Small intestine (tissue), 16 donors: ENCODE data around the gene DNAJB13. TPM values are rescaled to one million over a fixed set of nuclear protein-coding genes. Genes with fewer than 3 reads are reported as not detected.

ENCODE experiments used
- DNase-seq, 2 donors: peaks; one replicate each; pipeline versions ENCODE4 v3.0.0 to v3.0.0-alpha.2; 2013
- FAIRE-seq: peaks from 2 replicates; lab custom pipeline; 2012; peaks lifted over from hg19 to GRCh38; lab: Jason Lieb, UNC
- H3K27ac ChIP-seq, 3 donors: one replicate each; pipeline ENCODE4 v1.5.1; 2013; ENCODE audit warnings: low read length in 2 of 3, mild to moderate bottlenecking in 2 of 3, control low read depth in 1 of 3, inconsistent platforms in 1 of 3, low read depth in 1 of 3, moderate library complexity in 1 of 3
- H3K27me3 ChIP-seq, 3 donors: one replicate each; pipeline ENCODE4 v1.6.1; 2013; ENCODE audit warnings: low read length in 3 of 3, inconsistent platforms in 1 of 3; ENCODE audit not compliant: control insufficient read depth in 3 of 3, insufficient read depth in 3 of 3
- H3K36me3 ChIP-seq, 3 donors: one replicate each; pipeline ENCODE4 v1.6.1; 2013; ENCODE audit warnings: low read length in 3 of 3, inconsistent platforms in 1 of 3, low read depth in 1 of 3, mild to moderate bottlenecking in 1 of 3, moderate library complexity in 1 of 3; ENCODE audit not compliant: control insufficient read depth in 3 of 3, insufficient read depth in 2 of 3
- H3K4me1 ChIP-seq, 3 donors: one replicate each; pipeline ENCODE4 v1.6.1; 2013; ENCODE audit warnings: low read length in 2 of 3, inconsistent platforms in 1 of 3, low read depth in 1 of 3, mild to moderate bottlenecking in 1 of 3, moderate library complexity in 1 of 3; ENCODE audit not compliant: control insufficient read depth in 3 of 3, insufficient read depth in 2 of 3
- H3K4me3 ChIP-seq, 3 donors: one replicate each; pipeline ENCODE4 v1.5.1; 2013; ENCODE audit warnings: low read length in 3 of 3, control low read depth in 1 of 3, inconsistent platforms in 1 of 3, low read depth in 1 of 3, mild to moderate bottlenecking in 1 of 3, moderate library complexity in 1 of 3
- H3K9me3 ChIP-seq, 2 donors: one replicate each; pipeline ENCODE4 v1.6.1; 2013; ENCODE audit warnings: low read depth in 1 of 2, low read length in 1 of 2; ENCODE audit not compliant: control insufficient read depth in 2 of 2, insufficient read depth in 1 of 2
- WGBS, 3 donors: extraction: QIAGEN DNeasy Blood & Tissue Kit; methylation state at CpG; one replicate each; pipeline ENCODE4 v1.1.7; 2013; 5-methylcytosine and 5-hydroxymethylcytosine counted together
- long read RNA-seq, 10 donors: transcript quantifications; one replicate each; lab custom pipeline, GENCODE V29; 2026
- polyA plus RNA-seq, 4 donors: library from polyadenylated mRNA; stranded (reverse) in 3 of 4; unstranded in 1 of 4; fragments of 200-250 nt in 3 of 4; fragments of 120-200 nt in 1 of 4; gene quantifications; one replicate each; pipeline versions ENCODE4 v1.2.1 to v1.2.3, GENCODE V29; 2013
- donor health status: healthy with polysubstance abuse.
- donor health status: control.
- donor health status: control.
- donor health status: Bipolar disorder and iron deficiency.
- donor health status: healthy.

DNAJB13 gene, protein sequence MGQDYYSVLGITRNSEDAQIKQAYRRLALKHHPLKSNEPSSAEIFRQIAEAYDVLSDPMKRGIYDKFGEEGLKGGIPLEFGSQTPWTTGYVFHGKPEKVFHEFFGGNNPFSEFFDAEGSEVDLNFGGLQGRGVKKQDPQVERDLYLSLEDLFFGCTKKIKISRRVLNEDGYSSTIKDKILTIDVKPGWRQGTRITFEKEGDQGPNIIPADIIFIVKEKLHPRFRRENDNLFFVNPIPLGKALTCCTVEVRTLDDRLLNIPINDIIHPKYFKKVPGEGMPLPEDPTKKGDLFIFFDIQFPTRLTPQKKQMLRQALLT
- polyA plus RNA-seq: 1 to 10 TPM in 1 of 4 donors, under 1 TPM in 3; 0.03 to 4.5 (median 0.33) TPM
- long read RNA-seq, donor 1: 0 reads
- long read RNA-seq, donor 2: 0 reads
- long read RNA-seq, donor 3: 0 reads
- long read RNA-seq, donor 4: 0 reads
- long read RNA-seq, donor 5: 0 reads
- long read RNA-seq, donor 6: 0 reads
- long read RNA-seq, donor 7: 0 reads
- long read RNA-seq, donor 8: 0 reads
- long read RNA-seq, donor 9: 0 reads
- long read RNA-seq, donor 10: 0 reads

DNA sequence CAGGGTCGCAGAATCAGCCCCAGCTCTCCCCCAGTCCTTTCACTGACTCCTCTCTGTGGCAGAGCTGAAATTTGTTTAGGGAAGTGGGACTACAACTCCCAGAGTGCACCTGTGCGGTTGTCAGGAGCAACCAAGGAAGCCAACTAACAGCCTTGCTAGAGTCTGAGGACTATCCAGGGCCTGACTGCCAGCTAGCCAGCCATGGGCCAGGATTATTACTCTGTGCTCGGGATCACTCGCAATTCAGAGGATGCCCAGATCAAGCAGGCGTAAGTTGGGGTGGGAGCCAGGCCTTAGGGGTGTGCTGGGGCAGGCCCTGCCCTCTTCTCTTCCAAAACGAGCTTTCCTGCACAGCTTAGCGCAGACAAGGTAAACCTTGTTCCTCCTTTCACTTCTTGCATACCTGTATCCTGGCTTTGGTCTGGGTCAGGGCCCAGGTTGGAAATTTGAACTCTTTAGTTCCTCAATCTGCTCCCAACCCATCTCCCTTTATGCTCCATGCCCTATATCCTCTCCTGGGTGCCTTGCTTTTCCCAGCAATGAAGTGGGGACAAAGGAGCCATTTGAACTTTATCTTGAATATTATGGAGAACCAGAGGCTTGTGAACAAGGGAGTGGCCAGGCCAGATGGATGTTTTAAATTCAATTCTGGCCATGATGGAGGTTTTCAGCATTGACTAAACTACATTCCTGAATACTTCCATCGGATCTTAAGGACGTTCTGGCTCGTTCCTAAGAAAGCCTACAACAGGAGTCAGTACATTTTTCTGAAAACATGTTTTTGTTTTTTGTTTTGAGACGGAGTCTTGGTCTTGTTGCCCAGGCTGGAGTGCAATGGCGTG lies at the start of gene DNAJB13:
Gene DNAJB13, plus strand, starts transcription at position 158 of the 842 bp plus-strand sequence. Its CDS starts 44 bp downstream, at position 202.
- H3K27ac ChIP-seq: no peak within 1 kb of the TSS
- no peak within 1 kb of the TSS for H3K4me3 ChIP-seq
- DNase-seq (peak; percentile 32 to 40), FAIRE-seq (no peak)
- no peaks in the 10 kb centered on the region for H3K4me1 ChIP-seq
- H3K27me3 ChIP-seq: peaks cover 0 to 2% (median 0%) of the 10 kb centered on the region in 3 donors
- WGBS, 3 donors: 81 to 85% (median 83%) methylated on average over 12 of the region's 12 CpGs
- H3K9me3 ChIP-seq: peaks cover 0 to 10% of the 10 kb centered on the region in 2 donors
- H3K36me3 ChIP-seq: no peaks in the 10 kb centered on the region

DNA sequence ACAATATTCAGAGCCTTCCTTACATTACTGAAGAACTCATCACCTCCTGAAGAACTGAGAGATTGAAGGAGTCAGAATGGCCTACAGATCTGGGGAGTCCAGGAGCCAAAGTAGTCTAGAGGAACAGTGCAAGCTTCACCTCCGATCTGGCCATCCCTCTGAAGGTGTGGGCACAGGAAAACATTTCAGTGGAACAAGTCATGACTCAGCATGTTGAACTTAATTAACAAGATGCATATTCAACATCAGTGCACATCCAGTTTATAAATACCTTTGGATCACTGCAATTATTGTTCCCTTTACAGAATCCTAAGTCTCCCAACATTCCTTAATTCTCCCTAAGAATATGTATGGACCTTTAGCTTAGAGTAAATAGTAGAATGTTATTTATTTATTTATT lies 48.5 kb upstream of the DNAJB13 start:
- DNase-seq (no peak), FAIRE-seq (no peak)
- Histone ChIP-seq H3K27me3 (no peaks in the 10 kb centered on the region), H3K4me3 (no peak overlapping the region), H3K9me3 (no peaks in the 10 kb centered on the region), H3K4me1 (no peaks in the 10 kb centered on the region), H3K27ac (no peak overlapping the region), H3K36me3 (peaks cover 6 to 29% (median 8%) of the 10 kb centered on the region in 3 donors)
- 85 to 100% (median 96%) methylated on average over 1 of the region's 1 CpG for WGBS, 3 donors

DNA sequence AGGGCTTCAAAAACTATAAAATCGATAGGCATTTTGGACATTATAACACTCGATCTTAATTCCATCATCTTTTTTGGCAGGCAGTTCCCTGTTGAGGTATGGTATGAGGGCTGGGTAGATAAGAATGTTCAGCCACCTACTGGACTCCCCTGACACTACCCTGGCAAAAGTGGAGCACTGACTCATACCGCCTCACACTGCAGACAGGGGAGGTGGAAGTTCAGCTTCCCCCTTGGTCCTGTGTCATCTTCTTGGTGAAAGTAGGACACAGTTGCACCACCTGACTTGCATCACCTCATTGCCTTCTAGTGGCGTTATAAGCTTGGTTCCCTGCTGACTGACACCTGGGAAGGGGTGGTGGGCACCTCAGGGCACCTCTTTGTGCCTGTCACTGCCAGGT lies 43.6 kb upstream of the DNAJB13 start:
- no peaks in the 10 kb centered on the region for H3K9me3 ChIP-seq
- H3K27ac ChIP-seq: no peak overlapping the region
- DNase-seq (no peak), FAIRE-seq (no peak)
- WGBS, 3 donors: 80 to 93% (median 84%) methylated on average over 4 of the region's 4 CpGs
- peaks cover 0 to 10% (median 0%) of the 10 kb centered on the region in 3 donors for H3K4me1 ChIP-seq
- no peaks in the 10 kb centered on the region for H3K27me3 ChIP-seq
- H3K36me3 ChIP-seq: peaks cover 2 to 39% (median 4%) of the 10 kb centered on the region in 3 donors
- no peak overlapping the region for H3K4me3 ChIP-seq

DNA sequence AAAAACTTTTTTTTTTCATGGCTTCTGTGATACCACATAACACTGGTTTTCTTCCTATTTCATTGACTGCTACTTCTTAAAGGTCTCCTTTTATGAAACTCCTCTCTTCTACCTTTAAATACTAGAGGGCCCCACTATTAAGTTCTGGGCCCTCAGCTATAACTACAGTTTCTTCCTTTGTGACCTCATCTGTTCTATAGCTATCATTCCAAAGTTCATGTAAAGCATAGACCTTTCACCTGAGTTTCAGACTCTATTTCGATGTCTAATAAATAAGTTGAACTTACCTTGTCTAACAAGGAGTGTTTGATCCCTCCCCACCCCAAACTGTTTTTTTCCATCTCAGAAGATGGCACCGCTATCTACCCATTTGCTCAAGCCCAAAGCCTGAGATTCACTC lies 38.8 kb upstream of the DNAJB13 start:
- no peak for FAIRE-seq
- DNase-seq: peak; percentile 62 to 74
- peak overlapping the region; percentile 38 to 77 (median 70) for H3K27ac ChIP-seq
- H3K27me3 ChIP-seq: no peaks in the 10 kb centered on the region
- H3K4me3 ChIP-seq: no peak overlapping the region
- WGBS, 3 donors: 54 to 80% (median 69%) methylated on average over 2 of the region's 2 CpGs
- H3K36me3 ChIP-seq: peaks cover 4 to 54% (median 10%) of the 10 kb centered on the region in 3 donors
- no peaks in the 10 kb centered on the region for H3K9me3 ChIP-seq
- H3K4me1 ChIP-seq: peaks cover 0 to 23% (median 0%) of the 10 kb centered on the region in 3 donors

DNA sequence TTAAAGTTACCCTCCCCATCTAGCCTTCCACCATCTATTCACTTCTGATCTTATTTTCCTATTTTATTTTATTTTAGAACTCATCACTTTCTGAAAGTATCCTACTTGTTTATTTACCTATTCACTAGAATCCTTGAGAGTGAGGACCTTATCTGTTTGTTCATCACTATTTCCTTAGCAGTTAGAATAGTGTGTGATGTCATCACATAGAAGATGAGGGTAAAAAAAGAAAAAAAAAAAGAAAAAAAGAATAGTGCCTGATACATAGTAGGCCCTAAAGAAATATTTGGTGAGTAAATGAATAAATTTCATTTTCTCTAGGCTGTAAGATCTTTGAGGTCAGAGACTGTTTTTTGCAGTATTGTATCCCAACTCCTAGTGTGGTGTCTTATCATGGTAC lies 37.4 kb upstream of the DNAJB13 start:
- no peak for FAIRE-seq

DNA sequence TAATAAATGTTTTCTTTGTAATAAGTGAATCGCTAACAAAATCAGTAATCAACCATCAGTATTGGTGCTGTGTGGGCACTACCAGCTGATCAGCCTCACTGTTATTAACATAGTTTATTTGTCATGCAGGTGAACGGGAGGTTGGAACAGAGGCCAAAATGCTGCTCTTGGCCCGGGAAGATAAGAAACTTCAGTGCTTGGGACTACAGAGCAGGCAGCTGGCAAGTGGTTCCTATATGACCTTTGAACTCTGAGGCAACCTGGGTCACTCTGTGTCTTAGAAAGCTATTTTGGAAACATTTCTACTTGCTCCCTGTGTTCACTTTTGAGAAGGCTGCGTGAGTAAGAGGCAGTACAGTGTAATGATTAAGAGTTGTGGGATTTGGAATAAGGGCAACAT lies 36.5 kb upstream of the DNAJB13 start:
- Histone ChIP-seq H3K27ac (no peak overlapping the region), H3K4me3 (no peak overlapping the region), H3K9me3 (no peaks in the 10 kb centered on the region), H3K27me3 (no peaks in the 10 kb centered on the region), H3K36me3 (peaks cover 12 to 51% (median 15%) of the 10 kb centered on the region in 3 donors), H3K4me1 (peaks cover 0 to 23% (median 0%) of the 10 kb centered on the region in 3 donors)
- DNase-seq (peak; percentile 38 to 81), FAIRE-seq (no peak)
- WGBS, 3 donors: 31 to 68% (median 41%) methylated on average over 4 of the region's 4 CpGs

More for the DNA sequence above, 37.4 kb upstream of the DNAJB13 start:
- peaks cover 0 to 23% (median 0%) of the 10 kb centered on the region in 3 donors for H3K4me1 ChIP-seq
- no peak overlapping the region for H3K27ac ChIP-seq
- no peak overlapping the region for H3K4me3 ChIP-seq
- H3K9me3 ChIP-seq: no peaks in the 10 kb centered on the region
- no peaks in the 10 kb centered on the region for H3K27me3 ChIP-seq
- H3K36me3 ChIP-seq: peaks cover 10 to 54% (median 10%) of the 10 kb centered on the region in 3 donors
- no peak for DNase-seq

DNA sequence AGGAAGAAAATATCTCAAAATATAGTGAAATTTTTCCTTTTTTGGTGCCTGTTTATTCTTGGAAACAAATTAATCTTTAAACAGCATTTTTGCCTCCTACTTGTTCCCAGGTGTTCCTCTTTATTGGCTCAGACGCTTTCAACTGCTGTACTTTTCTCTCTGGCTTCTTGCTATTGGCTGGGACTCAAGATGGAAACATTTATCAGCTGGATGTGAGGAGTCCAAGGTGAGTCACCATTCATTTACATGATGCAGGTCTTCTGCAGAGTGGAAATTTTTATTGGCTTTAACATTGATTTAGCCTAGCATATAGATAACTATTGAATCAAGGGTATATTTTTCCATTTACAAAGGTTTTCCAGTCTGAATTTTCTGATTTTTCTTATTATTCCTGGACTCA lies 34.4 kb upstream of the DNAJB13 start:
- FAIRE-seq (no peak), DNase-seq (peak; percentile 55 to 89)
- H3K27ac ChIP-seq: peak overlapping the region in 1 of 3 donors; percentile 0
- 28 to 51% (median 32%) methylated on average over 1 of the region's 1 CpG for WGBS, 3 donors
- H3K4me3 ChIP-seq: no peak overlapping the region
- H3K27me3 ChIP-seq: no peaks in the 10 kb centered on the region
- peaks cover 0 to 19% (median 0%) of the 10 kb centered on the region in 3 donors for H3K4me1 ChIP-seq
- peaks cover 14 to 47% (median 16%) of the 10 kb centered on the region in 3 donors for H3K36me3 ChIP-seq
- no peaks in the 10 kb centered on the region for H3K9me3 ChIP-seq

DNA sequence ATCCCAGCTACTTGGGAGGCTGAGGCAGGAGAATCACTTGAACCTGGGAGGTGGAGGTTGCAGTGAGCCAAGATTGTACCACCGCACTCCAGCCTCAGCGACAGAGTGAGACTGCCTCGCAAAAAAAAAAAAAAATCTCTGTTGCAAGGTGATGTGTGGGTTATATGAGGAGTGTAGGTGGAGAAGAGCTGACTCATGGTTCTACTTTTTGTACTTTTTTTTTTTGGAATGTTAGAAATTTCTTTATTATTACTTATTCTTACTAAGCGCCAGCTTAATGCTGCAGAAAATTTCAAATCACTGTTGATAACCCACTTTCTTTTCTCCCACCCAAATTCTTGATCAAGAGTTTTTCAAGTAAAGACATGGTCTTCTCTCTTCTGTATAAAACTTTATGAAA lies 29.6 kb upstream of the DNAJB13 start:
- 97 to 100% (median 98%) methylated on average over 4 of the region's 4 CpGs for WGBS, 3 donors
- H3K4me1 ChIP-seq: no peaks in the 10 kb centered on the region
- FAIRE-seq: no peak

More for the DNA sequence above, 29.6 kb upstream of the DNAJB13 start:
- no peak overlapping the region for H3K27ac ChIP-seq
- H3K27me3 ChIP-seq: no peaks in the 10 kb centered on the region
- H3K4me3 ChIP-seq: no peak overlapping the region
- DNase-seq: no peak
- H3K36me3 ChIP-seq: peaks cover 10 to 46% (median 15%) of the 10 kb centered on the region in 3 donors
- H3K9me3 ChIP-seq: no peaks in the 10 kb centered on the region
